GM19452 (cell line): ENCODE data around the gene KCNH1.

Source experiments
- ATAC-seq: cut with Tn5 transposase; IDR thresholded peaks from one replicate; pipeline ENCODE4 v1.9.1; 2021; ENCODE audit not compliant: unreplicated experiment

Gene KCNH1

DNA sequence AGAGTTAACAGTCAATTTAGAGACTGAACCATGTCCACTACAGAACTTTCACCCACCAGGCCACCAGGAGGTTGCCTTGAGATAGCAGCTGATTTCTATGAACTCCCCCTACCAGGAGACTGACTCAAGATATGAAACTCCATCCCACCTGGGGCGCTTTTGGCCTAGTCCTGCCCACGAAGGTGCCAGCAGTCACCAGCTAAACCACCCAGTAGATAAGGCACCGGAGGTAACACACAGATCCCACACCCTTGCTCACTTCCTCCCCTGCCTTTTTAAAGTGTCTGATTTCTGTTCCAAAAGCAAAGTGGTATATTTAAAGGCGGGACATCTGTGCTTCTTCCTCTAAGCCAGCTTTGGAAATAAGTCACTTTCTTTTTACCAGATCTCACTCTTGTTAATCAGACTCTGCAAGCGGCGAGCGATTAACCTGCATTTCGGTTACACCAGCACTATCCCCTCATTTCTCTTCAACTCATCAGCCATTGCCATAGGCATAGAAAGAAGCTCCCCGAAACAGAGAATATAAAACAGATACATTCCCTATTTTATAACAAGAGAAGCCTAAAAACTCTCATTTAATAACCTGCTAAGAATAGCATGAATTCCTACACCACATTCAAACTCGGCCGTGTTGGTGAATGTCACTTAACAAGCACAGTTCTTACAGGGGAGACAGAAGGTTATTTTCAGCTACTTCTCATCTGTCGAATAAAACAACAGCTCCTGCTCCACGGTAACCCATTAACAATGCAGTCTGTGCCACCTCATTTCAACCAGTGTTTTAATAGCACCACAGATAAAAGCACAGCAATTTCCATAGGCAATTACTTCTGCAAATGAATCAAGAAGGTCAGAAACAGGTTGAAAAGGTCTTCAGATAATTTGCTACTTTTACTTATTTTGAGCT is 318.1 kb downstream of the KCNH1 start:
- no peak for ATAC-seq

DNA sequence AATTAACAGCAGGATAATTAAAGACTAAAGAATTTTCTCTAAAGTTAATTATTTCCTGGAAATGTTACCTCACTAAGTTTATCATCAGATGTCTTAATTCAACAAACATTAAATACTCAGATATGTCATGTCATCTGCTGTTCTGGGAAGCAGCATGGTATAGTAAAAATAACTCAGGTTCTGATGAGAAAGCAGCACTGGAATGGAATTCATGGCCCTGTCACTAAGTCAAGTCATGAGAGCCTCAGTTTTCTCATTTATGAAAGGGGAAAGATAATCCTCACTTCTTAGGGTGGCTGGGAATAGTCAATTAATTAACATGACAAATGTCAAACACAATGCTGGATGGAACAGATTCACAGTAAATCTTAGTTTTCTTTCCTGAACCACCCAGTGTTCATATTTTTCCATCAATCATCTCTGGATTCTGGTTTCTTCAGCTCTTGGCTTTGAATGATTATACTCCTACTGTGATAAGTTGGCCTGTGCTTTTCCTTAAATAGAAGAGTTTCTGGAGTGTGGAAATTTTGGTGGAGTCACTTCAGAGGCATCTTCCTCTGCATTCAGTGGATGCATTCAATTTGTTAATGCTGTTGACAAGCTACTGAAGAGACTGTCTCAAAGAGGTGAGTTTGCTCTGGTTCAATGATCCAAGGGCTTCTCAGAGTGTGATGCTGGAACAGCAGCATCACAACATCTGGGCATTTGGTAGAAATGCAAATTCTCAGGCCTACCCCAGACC is 319.4 kb downstream of the KCNH1 start:
- no peak for ATAC-seq

DNA sequence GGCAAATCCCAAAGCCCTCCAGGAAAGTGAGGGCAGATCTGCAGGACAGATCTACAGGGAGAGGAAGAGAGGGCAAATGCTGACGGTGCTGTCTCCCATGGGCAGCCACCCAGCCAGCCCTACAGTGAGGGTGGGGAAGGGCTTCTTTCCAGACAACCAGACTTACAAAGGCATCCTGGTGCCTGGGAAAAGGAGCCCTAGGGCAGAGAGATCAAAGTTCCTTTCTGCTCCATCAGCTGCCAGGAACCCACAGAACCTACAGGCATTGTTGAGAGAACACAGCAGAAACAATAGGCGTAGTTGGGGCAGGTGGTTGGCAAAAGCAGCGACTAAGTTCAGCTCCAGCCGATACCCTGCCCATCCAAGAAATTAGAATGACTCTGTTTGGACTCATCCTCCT is 332.4 kb downstream of the KCNH1 start:
- ATAC-seq, result no peak

DNA sequence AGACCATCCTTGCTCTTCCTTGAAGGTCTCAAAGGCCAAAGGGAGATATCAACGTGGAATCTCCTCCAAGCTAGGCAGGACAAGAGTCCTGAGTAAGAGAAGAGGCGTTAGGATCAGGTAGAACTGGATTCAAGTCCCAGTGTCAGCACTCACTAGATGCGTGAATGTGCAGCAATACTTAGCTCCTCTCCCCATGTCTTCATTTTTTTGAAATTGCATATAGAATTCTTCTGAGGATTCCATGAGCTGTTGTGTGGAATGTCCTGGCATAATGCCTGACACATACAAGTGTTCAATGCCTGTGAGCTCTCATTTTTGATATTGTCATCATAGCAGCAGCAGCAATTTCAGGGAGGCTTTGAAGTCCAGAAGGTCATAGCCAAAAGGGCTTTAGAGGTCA is 333.2 kb downstream of the KCNH1 start:
- ATAC-seq, result no peak

DNA sequence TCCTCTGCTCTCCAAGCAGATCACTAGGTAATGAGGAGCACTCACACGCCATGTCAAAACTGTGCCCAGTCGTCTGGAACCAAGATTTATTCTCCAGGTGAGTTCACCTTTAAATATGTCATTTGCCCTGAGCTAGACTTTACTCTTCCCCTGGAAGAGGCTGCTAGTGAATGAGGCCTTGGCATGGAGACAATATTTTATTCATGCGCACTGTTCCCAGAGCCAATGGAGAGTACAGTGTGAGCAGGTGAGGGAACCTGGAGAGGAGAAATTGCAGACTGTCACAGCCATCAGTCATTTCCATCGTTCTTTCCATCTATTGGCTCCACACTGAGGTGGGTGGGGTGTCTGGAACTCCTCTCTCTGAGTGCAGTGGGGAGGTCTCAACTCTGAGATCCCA is 333.6 kb downstream of the KCNH1 start:
- no peak for ATAC-seq

DNA sequence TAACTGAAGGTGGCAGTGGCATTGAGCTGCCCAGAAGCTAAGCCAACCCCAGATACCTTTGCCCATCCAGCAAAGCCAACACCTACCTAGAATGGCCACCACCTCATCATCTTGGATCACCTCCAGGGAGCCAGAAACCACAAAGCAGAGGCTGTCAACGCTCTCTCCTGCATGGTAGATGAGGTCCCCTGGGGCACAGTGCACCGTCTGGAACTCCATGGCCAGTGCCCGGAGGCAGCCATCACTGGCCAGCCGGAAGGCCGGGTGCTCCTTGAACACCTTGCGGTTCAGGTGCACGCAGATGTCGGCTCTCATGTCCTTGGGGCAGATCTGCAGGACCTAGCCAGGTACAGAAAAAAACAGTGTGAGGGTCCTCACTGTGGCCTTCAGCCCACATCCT is 336.5 kb downstream of the KCNH1 start:
- ATAC-seq, result no peak

DNA sequence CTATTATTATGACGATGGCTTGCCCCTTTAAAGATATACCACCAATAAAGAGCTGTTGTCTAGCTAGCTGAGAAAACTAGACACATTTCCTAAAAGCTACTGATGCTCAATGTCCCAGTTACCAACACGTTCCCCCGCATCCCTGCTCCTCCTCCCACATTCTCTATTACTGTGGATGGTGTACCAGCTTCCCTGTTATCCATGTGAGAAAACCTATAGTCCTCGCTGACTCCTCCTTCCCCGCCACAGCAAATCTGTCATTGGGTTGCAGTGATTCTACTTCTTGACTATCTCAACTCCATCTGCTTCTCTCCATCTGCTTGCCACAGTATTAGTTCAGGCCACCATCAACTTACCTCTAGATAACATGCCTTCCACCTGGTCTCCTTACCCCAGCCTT is 337.5 kb downstream of the KCNH1 start:
- no peak for ATAC-seq

DNA sequence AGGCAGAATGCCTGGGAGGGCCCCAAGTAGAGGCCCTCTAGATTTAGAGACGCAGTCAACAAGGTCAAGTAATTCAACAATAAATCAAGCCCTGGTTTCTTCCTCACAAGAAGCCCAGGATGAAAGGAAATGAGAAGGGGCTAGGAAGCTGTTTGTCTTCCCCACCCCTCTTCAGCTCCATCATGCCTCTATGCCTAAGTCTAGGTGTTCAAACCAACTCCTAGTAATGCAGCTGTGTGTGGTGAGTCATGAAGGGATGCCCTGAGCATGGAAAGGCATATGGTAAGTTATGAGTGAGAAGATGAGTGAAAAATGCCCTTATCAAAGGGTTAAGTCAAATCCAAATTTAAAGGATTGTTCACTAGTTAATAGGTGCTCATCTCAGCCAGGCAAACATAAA is 339.5 kb downstream of the KCNH1 start:
- no peak for ATAC-seq

DNA sequence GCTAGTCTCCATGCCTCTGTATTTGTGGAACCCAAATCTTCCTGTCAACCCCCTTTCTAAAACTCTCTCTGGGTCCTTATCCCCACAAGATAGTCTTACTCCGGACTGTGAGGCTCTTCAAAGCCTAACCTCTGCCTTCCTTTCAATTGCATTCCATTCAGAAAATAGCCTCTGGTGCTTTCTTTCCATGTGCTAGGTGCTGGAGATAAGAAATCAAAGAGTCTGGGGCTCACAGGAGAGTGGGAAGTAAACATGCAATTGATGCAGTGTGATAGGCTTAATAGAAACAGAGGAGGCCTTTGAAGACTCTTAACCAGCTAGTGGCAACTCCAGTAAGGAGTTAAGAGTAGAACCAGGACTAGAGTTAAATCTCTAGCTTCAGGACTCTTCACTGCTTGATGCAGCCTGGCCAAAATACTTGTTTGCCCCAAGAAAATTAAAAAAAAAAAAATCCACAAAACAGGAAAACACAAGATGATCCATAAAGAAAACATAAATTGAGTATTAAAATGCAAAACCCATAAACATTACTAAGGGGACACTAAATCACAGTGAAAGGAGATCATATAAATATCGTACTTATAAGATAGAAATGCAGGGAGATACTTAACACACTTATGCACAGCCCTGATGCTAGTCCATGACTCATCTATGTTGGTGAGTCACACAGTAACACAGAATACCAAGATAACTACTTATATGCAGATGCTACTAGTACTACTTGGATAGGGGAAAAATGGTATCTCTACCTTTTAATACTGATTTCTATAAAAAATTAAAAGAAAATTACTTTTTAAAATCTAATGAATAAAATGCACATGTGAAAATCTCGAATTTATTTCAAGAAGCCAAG is 341.5 kb downstream of the KCNH1 start:
- no peak for ATAC-seq

DNA sequence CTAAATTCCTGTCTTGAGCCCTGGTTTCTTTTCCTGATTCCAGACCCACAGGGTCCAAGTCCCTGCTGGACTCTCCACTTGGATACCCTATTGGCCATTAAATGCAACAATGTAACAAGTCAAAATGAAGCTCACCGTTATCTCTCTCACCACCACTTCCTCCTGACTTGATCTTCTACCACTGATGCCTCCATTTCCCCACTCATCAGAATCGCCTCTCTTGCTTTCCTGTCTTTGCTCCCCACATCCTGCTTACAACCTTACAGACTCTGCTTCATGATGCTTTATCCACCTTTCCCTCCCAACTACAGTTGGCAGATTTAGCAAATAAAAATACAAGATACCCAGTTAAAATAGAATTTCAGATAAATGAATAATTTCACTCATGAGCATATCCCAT is 343.8 kb downstream of the KCNH1 start:
- ATAC-seq, result no peak

DNA sequence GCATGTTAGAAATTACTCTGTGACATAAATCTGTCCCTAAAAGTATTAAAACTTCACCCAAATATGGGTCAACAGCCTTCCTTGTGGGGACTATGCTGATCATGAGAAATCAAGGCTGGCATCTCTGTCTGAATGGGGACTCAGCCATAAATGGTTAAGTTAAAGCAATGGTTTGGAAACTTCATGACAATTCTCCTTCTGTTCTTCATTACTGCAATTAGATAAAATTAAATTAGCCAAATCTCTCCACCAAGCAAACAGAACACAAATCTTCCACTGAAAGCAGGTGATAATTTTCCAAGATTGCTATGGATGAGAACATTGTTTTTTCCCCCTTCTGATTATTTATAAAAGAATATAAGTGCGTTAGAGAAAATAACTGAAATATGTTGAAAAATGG is 346.1 kb downstream of the KCNH1 start:
- no peak for ATAC-seq

DNA sequence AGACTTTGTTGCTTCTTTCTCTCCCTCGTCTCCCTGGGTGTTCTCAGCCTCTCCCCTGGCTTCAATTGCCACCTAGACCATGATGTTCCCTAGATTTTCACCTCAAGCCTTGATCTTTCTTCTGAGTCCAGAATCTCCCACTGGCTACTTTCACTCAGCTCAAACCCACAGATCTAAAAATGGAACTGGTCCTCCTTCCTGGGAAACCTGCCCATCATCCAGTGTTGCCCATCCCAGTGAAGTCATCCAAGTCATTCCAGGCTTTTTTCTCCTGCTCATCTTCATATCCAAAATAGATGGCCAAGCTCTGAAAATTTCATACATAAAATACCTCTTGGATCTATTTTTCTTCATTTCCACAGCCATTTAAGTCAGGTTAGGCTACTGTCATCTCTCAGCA is 347.4 kb downstream of the KCNH1 start:
- no peak for ATAC-seq

DNA sequence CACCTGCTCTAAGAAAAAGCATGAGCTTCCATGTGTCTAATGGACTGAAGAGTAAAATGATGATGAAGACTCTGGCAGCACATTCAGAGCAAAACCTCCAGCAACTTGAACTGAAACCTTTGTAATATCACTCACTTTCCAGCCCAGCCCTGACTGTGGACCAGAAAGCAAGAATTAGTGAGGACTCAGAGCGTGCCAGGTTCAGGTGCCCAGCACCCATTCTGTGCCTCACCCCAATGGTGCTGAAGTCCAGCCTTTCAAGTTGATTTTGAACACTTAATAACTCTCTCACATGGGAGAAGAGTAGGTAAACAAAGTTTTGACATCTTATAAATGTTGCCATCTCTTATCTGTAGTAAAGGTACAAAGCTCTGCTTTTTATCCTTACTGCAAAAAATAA is 350.0 kb downstream of the KCNH1 start:
- ATAC-seq, result no peak

DNA sequence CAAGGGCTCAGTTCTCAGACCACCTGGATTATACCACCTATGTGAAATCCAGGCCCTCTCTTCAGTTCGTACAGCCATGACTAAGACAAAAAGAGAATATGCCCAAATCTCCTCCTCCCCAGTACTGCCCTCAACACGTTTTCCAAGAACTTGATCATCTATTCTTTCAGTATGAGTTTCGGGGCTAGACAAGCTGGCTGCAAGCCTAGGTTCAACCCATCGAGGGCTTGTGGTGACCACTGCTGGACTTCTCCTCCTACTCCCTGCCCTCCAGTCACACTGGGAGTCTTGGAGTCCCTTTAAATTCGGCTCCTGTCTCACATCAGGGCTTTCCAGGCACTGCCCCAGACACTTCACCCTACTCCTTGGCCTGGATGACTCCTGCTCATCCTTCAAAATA is 352.3 kb downstream of the KCNH1 start:
- no peak for ATAC-seq

DNA sequence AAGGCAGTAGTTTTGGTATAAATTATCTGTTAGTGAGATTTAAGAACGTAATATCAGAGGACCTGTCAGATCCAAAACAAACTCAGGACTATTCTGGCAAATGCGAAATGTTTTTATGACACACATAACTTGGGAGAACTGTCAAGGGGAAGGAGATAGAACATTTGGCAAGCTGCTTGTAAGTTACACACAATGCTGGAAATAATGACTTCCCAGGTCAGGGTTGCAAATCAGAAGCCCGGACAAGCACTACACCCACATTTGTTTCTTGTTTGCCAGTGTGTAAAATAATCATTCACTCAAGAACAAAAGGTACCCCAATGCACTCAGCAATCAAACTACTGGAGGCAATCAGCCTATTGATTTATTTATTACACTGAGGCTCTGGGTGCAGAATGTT is 354.7 kb downstream of the KCNH1 start:
- ATAC-seq, result no peak

DNA sequence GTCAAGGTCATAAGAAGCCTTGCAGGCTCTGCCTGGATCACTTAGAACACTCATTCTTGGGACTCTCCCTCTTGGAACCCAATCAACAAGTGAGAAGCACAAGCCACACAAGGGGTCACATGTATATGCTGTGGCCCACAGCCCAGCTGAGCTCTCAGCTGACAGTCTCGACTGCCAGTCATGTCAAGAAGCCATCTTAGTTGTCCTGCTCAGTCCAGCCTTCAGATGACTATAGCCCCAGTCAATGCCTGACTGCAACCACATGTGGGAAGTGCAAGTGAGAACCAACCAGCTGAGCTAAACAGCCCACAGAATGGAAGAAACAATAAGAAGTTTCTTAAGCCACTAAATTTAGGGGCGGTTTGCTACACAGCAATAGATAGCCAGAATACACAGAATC is 356.0 kb downstream of the KCNH1 start:
- no peak for ATAC-seq

DNA sequence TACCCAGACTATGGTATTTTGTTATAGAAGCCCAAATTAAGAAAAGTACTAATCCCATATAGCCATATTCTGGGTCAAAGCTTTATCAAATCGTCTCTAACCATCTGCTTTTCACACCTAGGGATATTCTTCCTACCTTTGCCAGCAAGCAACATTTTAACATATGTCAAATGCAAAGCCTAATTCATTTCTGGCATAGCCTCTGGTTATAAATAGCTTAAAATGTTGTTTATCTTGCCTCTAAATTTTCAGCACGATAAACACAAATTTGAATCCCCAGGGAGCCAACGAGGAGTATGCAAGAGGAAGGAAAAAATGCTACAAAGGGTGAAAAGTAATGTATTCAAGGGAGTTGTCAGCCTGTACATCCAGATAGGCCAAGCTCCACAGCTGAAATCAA is 357.2 kb downstream of the KCNH1 start:
- ATAC-seq, result no peak

DNA sequence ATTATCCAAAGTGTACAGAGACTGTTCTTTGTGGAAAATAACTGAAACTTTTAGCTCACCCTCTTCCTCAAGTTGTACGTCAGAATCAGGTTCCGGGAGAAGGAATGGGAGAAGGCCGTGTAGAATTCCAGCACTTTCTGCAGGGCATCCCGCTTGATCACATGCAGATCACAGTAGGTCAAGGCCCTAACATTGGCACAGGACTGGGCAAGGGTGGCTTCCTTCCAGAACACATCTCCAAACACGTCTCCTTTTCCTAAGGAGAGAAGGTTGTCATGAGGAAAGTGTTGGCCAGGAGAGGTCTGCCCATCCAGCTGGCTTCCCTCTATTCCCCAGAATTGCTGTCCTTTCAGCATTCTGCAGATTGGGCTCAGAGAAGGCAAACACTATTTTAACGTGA is 358.7 kb downstream of the KCNH1 start:
- no peak for ATAC-seq

DNA sequence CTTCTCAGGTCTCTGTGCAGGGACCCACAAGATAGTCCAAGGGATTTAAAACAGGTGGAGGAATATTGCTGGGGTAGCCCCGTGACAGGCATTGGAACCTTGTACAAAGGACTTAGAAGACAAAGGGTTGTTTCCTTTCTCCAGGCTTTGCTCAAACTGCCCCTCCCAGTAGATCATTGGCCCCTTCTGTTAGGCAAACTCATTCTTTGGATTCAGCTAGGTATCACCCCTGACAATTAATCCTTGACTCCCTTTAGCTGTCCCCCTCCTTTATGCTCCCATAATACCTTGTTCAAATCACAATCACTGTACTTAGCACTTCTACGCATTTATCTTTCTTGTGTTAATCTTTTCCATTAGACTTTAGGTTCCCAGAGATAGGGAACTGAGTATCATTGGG is 360.5 kb downstream of the KCNH1 start:
- no peak for ATAC-seq

DNA sequence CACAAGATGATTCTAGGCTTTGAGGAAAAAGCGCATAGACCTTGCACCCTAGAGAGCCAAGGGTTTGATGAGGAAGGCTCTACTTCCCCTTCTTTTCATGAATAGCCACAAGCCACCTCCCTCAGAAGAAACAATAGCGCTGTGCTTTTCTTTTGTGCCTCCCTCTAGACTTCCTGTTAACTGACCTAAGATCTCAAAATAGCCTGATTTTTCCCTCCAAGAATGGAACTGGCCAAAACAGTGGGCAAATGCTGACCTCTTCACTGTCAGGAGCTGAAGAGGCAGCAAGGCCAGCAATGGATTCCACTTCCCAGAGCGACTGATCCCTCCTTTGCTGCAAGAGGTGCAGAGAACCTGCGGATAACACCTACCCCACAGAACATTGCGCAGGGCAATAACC is 362.8 kb downstream of the KCNH1 start:
- no peak for ATAC-seq

DNA sequence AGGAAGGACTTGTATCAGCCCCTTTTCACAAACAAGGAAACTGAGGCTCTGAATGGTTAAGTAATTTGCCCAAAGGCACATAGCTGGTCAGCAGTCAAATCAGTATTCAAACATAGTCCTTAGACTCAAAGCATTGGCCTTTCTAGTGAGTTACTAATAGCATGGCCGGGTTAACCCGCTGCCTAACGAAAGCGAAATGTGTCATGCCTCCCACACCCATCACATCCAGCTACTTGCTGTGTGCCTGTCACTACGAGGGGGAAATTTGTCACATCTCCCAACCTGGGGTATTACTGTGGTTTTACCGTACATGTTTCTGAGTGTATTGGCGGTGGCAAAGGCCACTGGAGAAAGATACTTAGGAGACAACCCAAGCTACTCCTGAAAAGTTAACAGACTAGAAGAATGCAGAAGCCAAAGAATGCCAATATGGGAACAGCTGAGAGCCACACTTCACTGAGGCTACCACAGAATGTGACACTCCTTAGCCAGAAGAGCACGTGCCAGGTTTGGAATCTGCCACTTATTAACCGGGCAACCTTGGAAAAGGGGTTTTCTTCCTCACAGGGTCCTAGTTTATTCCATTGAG is 363.5 kb downstream of the KCNH1 start:
- ATAC-seq, result no peak
